GM21515 (cell line): ENCODE data around the gene HBA2.
"Not testable (repeated sequence)": the region's sequence is repeated elsewhere in the genome, so short reads cannot be mapped to it uniquely, and the experiment has no call there.

Experiments used
- ATAC-seq: cut with Tn5 transposase; IDR thresholded peaks from one replicate; pipeline ENCODE4 v1.9.1; 2021; ENCODE audit not compliant: unreplicated experiment

HBA2 gene

GRCh38 chr16:172374-172941 lies at the start of gene HBA2:
TSS of gene HBA2 (plus strand) at chr16:172876. CDS start at chr16:172913, 37 bp downstream.
- not testable (repeated sequence) for ATAC-seq

- not testable (repeated sequence) for ATAC-seq
Measured at GRCh38 chr16:123558-124350, 48.9 kb upstream of the HBA2 start.

GRCh38 chr16:125011-125410 lies 47.7 kb upstream of the HBA2 start:
- no peak for ATAC-seq

- ATAC-seq, result no peak
Measured at GRCh38 chr16:129075-129474, 43.6 kb upstream of the HBA2 start.

- no peak for ATAC-seq
Measured at GRCh38 chr16:130533-131173, 42.0 kb upstream of the HBA2 start.

- ATAC-seq, result no peak
Measured at GRCh38 chr16:132120-132519, 40.6 kb upstream of the HBA2 start.

- no peak for ATAC-seq
Measured at GRCh38 chr16:133716-134115, 39.0 kb upstream of the HBA2 start.

- ATAC-seq, result no peak
Measured at GRCh38 chr16:138049-138417, 34.6 kb upstream of the HBA2 start.

- ATAC-seq, result no peak
Measured at GRCh38 chr16:140175-140857, 32.4 kb upstream of the HBA2 start.

- no peak for ATAC-seq
Measured at GRCh38 chr16:142405-142967, 30.2 kb upstream of the HBA2 start.

GRCh38 chr16:143047-143446 lies 29.6 kb upstream of the HBA2 start:
- ATAC-seq, result no peak

- no peak for ATAC-seq
Measured at GRCh38 chr16:143456-143855, 29.2 kb upstream of the HBA2 start.

GRCh38 chr16:144797-145252 lies 27.9 kb upstream of the HBA2 start:
- no peak for ATAC-seq

GRCh38 chr16:146646-147045 lies 26.0 kb upstream of the HBA2 start:
- ATAC-seq, result no peak

GRCh38 chr16:149024-149660 lies 23.5 kb upstream of the HBA2 start:
- ATAC-seq, result no peak

- no peak for ATAC-seq
Measured at GRCh38 chr16:152141-153128, 20.2 kb upstream of the HBA2 start, which contains the start of gene HBZ. TSS of gene HBZ (plus strand) at chr16:152644. CDS start at chr16:152910, 266 bp downstream.

GRCh38 chr16:153129-153521 lies 19.6 kb upstream of the HBA2 start:
- not testable (repeated sequence) for ATAC-seq

- not testable (repeated sequence) for ATAC-seq
Measured at GRCh38 chr16:153550-154216, 19.0 kb upstream of the HBA2 start.
